Gastroesophageal sphincter (tissue), 3 donors: Measurements from ENCODE around the gene SUZ12.

Experiments
- CTCF ChIP-seq, 4 experiments: fragments of 200-600 bp in 2 of 4; fragments of 450-650 bp in 2 of 4; sonication (generic) in 1 of 4; IDR thresholded peaks; one replicate each; pipeline ENCODE4 v1.5.1; 2017 to 2019; ENCODE audit warnings: antibody characterized with exemption in 4 of 4, mild to moderate bottlenecking in 2 of 4, moderate library complexity in 2 of 4
- EP300 ChIP-seq: sonication (generic); formaldehyde crosslinking; IDR thresholded peaks from one replicate; pipeline ENCODE4 v1.6.1; 2017; ENCODE audit warnings: antibody characterized with exemption, mild to moderate bottlenecking
- POLR2A ChIP-seq, 2 donors: fragments of 450-650 bp; IDR thresholded peaks; one replicate each; pipeline ENCODE4 v1.6.1; 2017; ENCODE audit warnings: antibody characterized with exemption in 2 of 2, mild to moderate bottlenecking in 2 of 2, moderate library complexity in 1 of 2
- POLR2AphosphoS5 ChIP-seq: sonication (generic); formaldehyde crosslinking; IDR thresholded peaks from one replicate; pipeline ENCODE4 v1.6.1; 2017; ENCODE audit warnings: antibody characterized with exemption

- TF ChIP-seq CTCF (IDR thresholded peaks at IDR 0.05): no peak
- no peak for TF ChIP-seq EP300
- no peak for TF ChIP-seq POLR2A (IDR thresholded peaks at IDR 0.05)
- TF ChIP-seq POLR2AphosphoS5: no peak
These were observed 84.8 kb downstream of the SUZ12 start for GRCh38 chr17:32021615-32021955.
